ENCODE measurements around the gene CD2BP2. TPM values are rescaled to one million over a fixed set of nuclear protein-coding genes. Genes with fewer than 3 reads are reported as not detected.

CD2BP2 gene
- total and polyA plus RNA-seq, 2 of the 13 experiments (the other 11 are each of a cell fraction or from before 2014, with no cell fraction given): 24.9 to 54.6 TPM

- TF ChIP-seq, protein P1, sequence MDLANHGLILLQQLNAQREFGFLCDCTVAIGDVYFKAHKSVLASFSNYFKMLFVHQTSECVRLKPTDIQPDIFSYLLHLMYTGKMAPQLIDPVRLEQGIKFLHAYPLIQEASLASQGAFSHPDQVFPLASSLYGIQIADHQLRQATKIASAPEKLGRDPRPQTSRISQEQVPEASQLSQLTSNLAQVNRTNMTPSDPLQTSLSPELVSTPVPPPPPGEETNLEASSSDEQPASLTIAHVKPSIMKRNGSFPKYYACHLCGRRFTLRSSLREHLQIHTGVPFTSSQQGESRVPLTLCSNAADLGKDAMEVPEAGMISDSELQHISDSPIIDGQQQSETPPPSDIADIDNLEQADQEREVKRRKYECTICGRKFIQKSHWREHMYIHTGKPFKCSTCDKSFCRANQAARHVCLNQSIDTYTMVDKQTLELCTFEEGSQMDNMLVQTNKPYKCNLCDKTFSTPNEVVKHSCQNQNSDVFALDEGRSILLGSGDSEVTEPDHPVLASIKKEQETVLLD (CRISPR knock-in tag; IDR thresholded peaks at IDR 0.05; ENCODE audit: low read depth): no peak
- TF ChIP-seq RELA (CRISPR knock-in tag; IDR thresholded peaks at IDR 0.05) (0 out of 2 replicates have a peak, but pooled peaks have one; percentile 12), ZNF780A (CRISPR knock-in tag; IDR thresholded peaks at IDR 0.05) (no peak), HDAC1 (CRISPR knock-in tag; IDR thresholded peaks at IDR 0.05) (peak; percentile 89), ZNF350 (CRISPR knock-in tag; IDR thresholded peaks at IDR 0.05; ENCODE audit: borderline replicate concordance, low read depth) (0 out of 2 replicates have a peak, but pooled peaks have one; percentile 17), ZNF776 (CRISPR knock-in tag; IDR thresholded peaks at IDR 0.05) (no peak), HDAC2 (CRISPR knock-in tag; IDR thresholded peaks at IDR 0.05) (peak; percentile 95), POLR2AphosphoS5 (IDR thresholded peaks at IDR 0.05; ENCODE audit: low read depth, low read length) (peak; percentile 60), KLF6 (CRISPR knock-in tag; IDR thresholded peaks at IDR 0.05) (no peak), TFE3 (CRISPR knock-in tag; IDR thresholded peaks at IDR 0.05) (peak; percentile 49; the same call in 1 of the 2 replicates), CREBL2 (CRISPR knock-in tag; IDR thresholded peaks at IDR 0.05; ENCODE audit: borderline replicate concordance) (0 out of 2 replicates have a peak, but pooled peaks have one; percentile 30), ZNF724P (CRISPR knock-in tag; IDR thresholded peaks at IDR 0.05; ENCODE audit: borderline replicate concordance) (no peak), FOXM1 (CRISPR knock-in tag; IDR thresholded peaks at IDR 0.05) (no peak), BHLHE40 (IDR thresholded peaks at IDR 0.05; ENCODE audit: low read length) (0 out of 2 replicates have a peak, but pooled peaks have one; percentile 16), ZNF580 (CRISPR knock-in tag; IDR thresholded peaks at IDR 0.05; ENCODE audit: borderline replicate concordance, low read depth) (peak; percentile 67; the same call in 1 of the 2 replicates), ZEB1 (IDR thresholded peaks at IDR 0.05; ENCODE audit: insufficient replicate concordance, low read depth) (peak; percentile 80), ZFX (CRISPR knock-in tag; IDR thresholded peaks at IDR 0.05; ENCODE audit: low read depth) (peak; percentile 93), NR2F1 (CRISPR knock-in tag; IDR thresholded peaks at IDR 0.05) (peak in 1 of 2 experiments; percentile 49; a peak in 1 of 4 replicates), JUN (CRISPR knock-in tag; IDR thresholded peaks at IDR 0.05) (peak; percentile 76; the same call in 1 of the 2 replicates), KLF11 (CRISPR knock-in tag; IDR thresholded peaks at IDR 0.05) (no peak), ZNF331 (CRISPR knock-in tag; IDR thresholded peaks at IDR 0.05) (peak; percentile 76), SMAD3 (CRISPR knock-in tag; IDR thresholded peaks at IDR 0.05) (peak; percentile 75), MIER2 (CRISPR knock-in tag; IDR thresholded peaks at IDR 0.05) (0 out of 2 replicates have a peak, but pooled peaks have one; percentile 52), CENPT (CRISPR knock-in tag; IDR thresholded peaks at IDR 0.05; ENCODE audit: low read depth) (no peak)
These were observed 46.8 kb upstream of the CD2BP2 start (continued) for GRCh38 chr16:30401768-30402425.
